SK-N-MC (cell line): ENCODE measurements around the gene OR2AJ1.

Source experiments
- DNase-seq: peaks from one replicate; pipeline ENCODE4 v3.0.0-alpha.2; 2011; ENCODE audit warnings: low read depth, low spot score
- H3K27ac ChIP-seq: fragments of 200-600 bp; sonication (generic); 2 replicates; pipeline ENCODE4 v1.5.1; 2016; ENCODE audit warnings: mixed run types
- H3K36me3 ChIP-seq: fragments of 200-600 bp; sonication (generic); 2 replicates; pipeline ENCODE4 v1.6.1; 2017; ENCODE audit warnings: antibody characterized with exemption, low read length, mixed read lengths; ENCODE audit not compliant: insufficient read depth
- H3K4me3 ChIP-seq: fragments of 200-600 bp; sonication (generic); 2 replicates; pipeline ENCODE4 v1.5.1; 2016
- H3K9ac ChIP-seq: fragments of 200-600 bp; sonication (generic); 2 replicates; pipeline ENCODE4 v1.8.0; 2017; ENCODE audit warnings: mixed run types, mixed read lengths; ENCODE audit not compliant: insufficient read length
- H3K9me3 ChIP-seq: fragments of 200-600 bp; sonication (generic); 2 replicates; pipeline ENCODE4 v1.6.1; 2017; ENCODE audit warnings: low read depth, mild to moderate bottlenecking, antibody characterized with exemption, low read length, moderate library complexity, mixed read lengths
- EZH2 ChIP-seq: fragments of 200-600 bp; sonication (generic); IDR thresholded peaks from one replicate; pipeline ENCODE4 v1.6.1; 2017; ENCODE audit warnings: antibody characterized with exemption
- FOXP2 ChIP-seq: optimal IDR thresholded peaks from 2 replicates; pipeline ENCODE3; 2011; ENCODE audit warnings: mild to moderate bottlenecking, moderate library complexity; ENCODE audit not compliant: insufficient read depth; ENCODE audit errors: extremely low read length, control extremely low read depth
- POLR2AphosphoS5 ChIP-seq: IDR thresholded peaks from 2 replicates; pipeline ENCODE4 v1.6.1; 2012; ENCODE audit warnings: mild to moderate bottlenecking, low read depth, low read length, borderline replicate concordance

OR2AJ1 gene

GRCh38 chr1:247924868-247925267, at the start of gene OR2AJ1:
OR2AJ1 (plus strand) TSS chr1:247924889; CDS start chr1:247933769, 8,880 bp downstream.
- Histone ChIP-seq H3K27ac (peak within 1 kb of the TSS; percentile 59), H3K9me3 (no peaks in the 10 kb centered on the region), H3K9ac (no peak within 1 kb of the TSS), H3K4me3 (no peak within 1 kb of the TSS), H3K36me3 (no peaks in the 10 kb centered on the region)
- DNase-seq, result no peak
- TF ChIP-seq FOXP2 (no peak), POLR2AphosphoS5 (no peak), EZH2 (no peak)

DNA sequence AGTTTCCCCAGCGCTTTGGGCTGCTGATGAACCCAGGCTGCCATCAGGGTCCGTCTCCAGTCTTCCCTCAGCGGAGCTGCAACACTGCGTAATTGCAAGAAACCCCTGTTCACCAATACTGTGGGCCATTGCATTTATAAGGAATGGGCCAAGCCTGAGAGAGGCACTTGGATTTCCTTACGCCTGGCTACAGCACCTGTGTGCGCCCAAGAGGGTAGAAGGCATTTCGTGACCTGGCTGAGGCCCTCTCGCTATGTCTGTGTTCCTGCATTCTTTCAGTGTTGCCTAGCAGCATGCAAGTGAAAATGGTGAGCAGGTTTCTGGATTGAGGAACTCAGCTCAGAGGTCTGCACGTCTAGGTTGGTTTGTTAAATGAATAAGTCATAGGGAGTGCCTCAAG, 41.3 kb upstream of the OR2AJ1 start:
- TF ChIP-seq POLR2AphosphoS5 (no peak), EZH2 (no peak), FOXP2 (no peak)
- no peak overlapping the region for H3K9ac ChIP-seq
- no peaks in the 10 kb centered on the region for H3K9me3 ChIP-seq
- H3K27ac ChIP-seq, result no peak overlapping the region
- DNase-seq, result no peak
- H3K4me3 ChIP-seq, result no peak overlapping the region
- no peaks in the 10 kb centered on the region for H3K36me3 ChIP-seq

GRCh38 chr1:247884797-247885413, 39.8 kb upstream of the OR2AJ1 start:
- no peak overlapping the region for H3K27ac ChIP-seq
- no peaks in the 10 kb centered on the region for H3K36me3 ChIP-seq
- H3K4me3 ChIP-seq, result no peak overlapping the region
- H3K9me3 ChIP-seq, result no peaks in the 10 kb centered on the region
- no peak for TF ChIP-seq FOXP2
- TF ChIP-seq EZH2, result no peak
- no peak for TF ChIP-seq POLR2AphosphoS5
- no peak overlapping the region for H3K9ac ChIP-seq
- no peak for DNase-seq

DNA sequence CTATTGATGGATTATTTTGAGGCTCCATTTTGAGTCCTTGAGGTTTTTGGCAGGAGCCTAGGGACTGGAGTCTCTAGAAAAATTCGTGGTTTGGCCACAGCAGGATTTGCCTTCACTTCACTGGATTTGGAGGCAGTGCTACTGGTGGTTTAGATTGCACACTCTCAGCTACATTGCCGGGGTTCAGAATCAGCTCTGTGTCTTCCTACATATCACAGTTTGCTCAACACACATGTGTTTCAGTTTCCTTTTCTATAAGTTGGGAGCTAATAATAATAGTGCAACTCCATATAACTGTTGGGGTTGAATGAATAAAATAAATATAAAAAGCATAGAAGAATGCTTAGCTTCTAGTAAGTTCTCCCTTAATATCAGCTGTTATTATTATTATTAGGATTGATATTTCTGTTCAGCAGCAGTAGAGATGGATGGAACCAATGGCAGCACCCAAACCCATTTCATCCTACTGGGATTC, 29.5 kb upstream of the OR2AJ1 start, which contains the start of gene OR2W3:
OR2W3 (plus strand) TSS at position 425 of the 475 bp plus-strand sequence; CDS start at position 425, 0 bp downstream.
- no peak within 1 kb of the TSS for H3K4me3 ChIP-seq
- no peak within 1 kb of the TSS for H3K27ac ChIP-seq
- TF ChIP-seq EZH2, result no peak
- TF ChIP-seq POLR2AphosphoS5, result no peak
- TF ChIP-seq FOXP2, result no peak
- no peak within 1 kb of the TSS for H3K9ac ChIP-seq
- no peaks in the 10 kb centered on the region for H3K9me3 ChIP-seq
- DNase-seq, result no peak
- no peaks in the 10 kb centered on the region for H3K36me3 ChIP-seq

DNA sequence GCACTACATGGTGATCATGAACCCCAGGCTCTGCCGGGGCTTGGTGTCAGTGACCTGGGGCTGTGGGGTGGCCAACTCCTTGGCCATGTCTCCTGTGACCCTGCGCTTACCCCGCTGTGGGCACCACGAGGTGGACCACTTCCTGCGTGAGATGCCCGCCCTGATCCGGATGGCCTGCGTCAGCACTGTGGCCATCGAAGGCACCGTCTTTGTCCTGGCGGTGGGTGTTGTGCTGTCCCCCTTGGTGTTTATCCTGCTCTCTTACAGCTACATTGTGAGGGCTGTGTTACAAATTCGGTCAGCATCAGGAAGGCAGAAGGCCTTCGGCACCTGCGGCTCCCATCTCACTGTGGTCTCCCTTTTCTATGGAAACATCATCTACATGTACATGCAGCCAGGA, 28.7 kb upstream of the OR2AJ1 start:
- no peak for DNase-seq
- Histone ChIP-seq H3K36me3 (no peaks in the 10 kb centered on the region), H3K9me3 (no peaks in the 10 kb centered on the region)

DNA sequence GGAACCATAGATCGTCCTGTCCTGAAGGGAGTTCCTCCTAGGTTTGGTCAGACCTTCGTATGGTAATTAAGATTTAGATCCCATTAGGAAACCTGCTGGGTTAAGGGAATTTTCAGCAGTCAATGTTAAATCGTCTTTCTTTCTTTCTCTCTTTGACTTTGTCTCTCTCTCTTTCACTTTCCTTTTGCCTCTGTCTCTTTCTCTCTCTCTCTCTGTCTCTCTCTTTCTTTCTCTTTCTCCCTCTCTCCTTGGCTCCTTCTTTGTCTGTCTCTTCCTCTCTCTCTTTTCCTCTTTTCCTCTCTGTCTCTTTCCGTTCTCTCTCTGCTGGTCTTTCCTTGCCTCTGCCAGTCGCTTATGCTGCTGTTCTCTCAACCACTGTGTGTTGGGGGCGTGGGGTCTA, 20.6 kb upstream of the OR2AJ1 start:
- Histone ChIP-seq H3K36me3 (no peaks in the 10 kb centered on the region), H3K27ac (no peak overlapping the region), H3K9ac (no peak overlapping the region), H3K9me3 (no peaks in the 10 kb centered on the region), H3K4me3 (no peak overlapping the region)
- DNase-seq, result no peak
- TF ChIP-seq POLR2AphosphoS5 (no peak), FOXP2 (no peak), EZH2 (no peak)

More for the DNA sequence above, 28.7 kb upstream of the OR2AJ1 start:
- TF ChIP-seq FOXP2, result no peak
- no peak for TF ChIP-seq EZH2
- TF ChIP-seq POLR2AphosphoS5, result no peak
- H3K27ac ChIP-seq, result no peak overlapping the region
- H3K4me3 ChIP-seq, result no peak overlapping the region
- H3K9ac ChIP-seq, result no peak overlapping the region

DNA sequence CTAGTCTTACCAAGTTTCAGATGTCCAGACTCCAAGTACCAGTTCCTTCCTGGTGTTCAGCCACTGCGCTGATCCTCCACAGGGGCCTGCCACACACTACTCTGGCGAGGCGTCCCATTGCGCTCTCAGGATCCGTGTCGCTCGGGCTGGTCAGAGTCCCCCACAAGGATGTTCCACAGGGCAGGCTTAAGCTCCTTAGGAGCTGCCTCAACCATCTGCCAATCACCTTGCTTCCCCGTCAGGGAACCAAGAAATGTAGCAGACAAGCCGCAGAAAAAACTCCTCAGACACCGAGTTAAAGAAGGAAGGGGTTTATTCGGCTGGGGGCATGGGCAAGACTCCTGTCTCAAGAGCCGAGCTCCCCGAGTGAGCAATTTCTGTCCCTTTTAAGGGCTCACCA, 19.5 kb upstream of the OR2AJ1 start:
- H3K36me3 ChIP-seq, result no peaks in the 10 kb centered on the region
- no peak overlapping the region for H3K4me3 ChIP-seq
- H3K27ac ChIP-seq, result no peak overlapping the region
- DNase-seq, result no peak
- no peaks in the 10 kb centered on the region for H3K9me3 ChIP-seq
- no peak overlapping the region for H3K9ac ChIP-seq
- TF ChIP-seq EZH2 (no peak), POLR2AphosphoS5 (no peak), FOXP2 (no peak)

DNA sequence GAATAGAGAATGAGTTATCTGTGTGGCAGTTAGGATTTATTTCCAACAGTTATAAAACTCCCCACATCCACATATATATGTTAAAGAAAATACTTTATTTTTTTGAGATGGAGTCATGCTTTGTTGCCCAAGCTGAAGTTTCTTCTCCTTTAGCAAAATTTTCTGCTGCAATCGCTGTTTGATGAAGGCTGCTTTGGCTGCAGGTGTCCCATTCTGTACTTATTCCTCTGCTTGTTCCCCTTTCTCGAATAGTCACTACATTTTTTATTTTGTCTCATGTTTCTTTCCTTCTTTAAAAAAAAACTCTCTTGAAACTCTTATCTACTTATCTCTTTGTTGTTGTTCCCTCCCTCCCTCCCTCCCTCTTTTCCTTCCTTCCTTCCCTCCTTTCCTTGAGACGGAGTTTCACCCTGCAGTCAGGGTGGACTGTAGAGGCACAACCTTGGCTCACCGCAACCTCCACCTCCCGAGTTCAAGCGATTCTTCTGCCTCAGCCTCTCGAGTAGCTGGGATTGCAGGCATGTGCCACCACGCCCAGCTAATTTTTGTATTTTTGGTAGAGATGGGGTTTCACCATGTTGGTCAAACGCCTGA, 18.7 kb upstream of the OR2AJ1 start:
- Histone ChIP-seq H3K27ac (peak overlapping the region; percentile 68; the same call in 1 of the 2 replicates), H3K9ac (no peak overlapping the region), H3K4me3 (no peak overlapping the region; the same call in 1 of the 2 replicates), H3K9me3 (no peaks in the 10 kb centered on the region), H3K36me3 (no peaks in the 10 kb centered on the region)
- no peak for DNase-seq
- TF ChIP-seq POLR2AphosphoS5 (no peak), EZH2 (no peak), FOXP2 (no peak)

DNA sequence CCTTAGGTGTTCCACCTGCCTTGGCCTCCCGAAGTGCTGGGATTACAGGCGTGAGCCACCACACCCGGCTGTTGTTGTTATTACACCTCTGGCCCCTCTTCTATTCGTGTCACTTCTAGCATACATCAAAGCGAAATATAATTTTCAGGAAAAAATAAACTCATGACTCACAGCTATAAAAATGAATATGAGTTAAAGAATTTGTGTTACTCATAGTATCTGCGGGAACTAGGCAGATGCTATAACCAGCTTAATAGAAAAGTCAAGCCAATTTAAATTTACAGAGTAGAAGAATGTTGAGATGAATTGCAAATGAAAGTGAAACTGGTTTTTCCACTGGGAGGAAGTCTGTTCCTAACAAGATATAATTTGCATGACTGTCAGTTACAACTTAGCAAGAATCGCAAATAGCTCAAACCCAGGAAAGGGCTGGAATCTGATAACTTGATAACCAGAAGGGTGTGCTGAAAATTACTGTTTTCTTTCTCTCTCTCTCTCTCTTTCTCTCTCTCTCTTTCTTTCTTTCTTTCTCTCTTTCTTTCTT, 18.1 kb upstream of the OR2AJ1 start:
- Histone ChIP-seq H3K27ac (peak overlapping the region; percentile 68), H3K9ac (no peak overlapping the region), H3K4me3 (peak overlapping the region; percentile 29), H3K9me3 (no peaks in the 10 kb centered on the region), H3K36me3 (no peaks in the 10 kb centered on the region)
- peak; percentile 72 for DNase-seq
- TF ChIP-seq EZH2 (no peak), FOXP2 (no peak), POLR2AphosphoS5 (no peak)
